HCT116 (cell line): ENCODE measurements around the gene TSPAN33. TPM values are rescaled to one million over a fixed set of nuclear protein-coding genes. Genes with fewer than 3 reads are reported as not detected.

Source experiments
- ATAC-seq: fragments of 200-7000 bp; cut with Tn5 transposase; 2 replicates; pipeline ENCODE4 v1.9.1; 2020; ENCODE audit warnings: mild to moderate bottlenecking, moderate library complexity
- BruUV-seq: library from RNA; stranded (reverse); fragments of 400-500 nt; replicated peaks from 2 replicates; lab custom pipeline; 2021; lab: Mats Ljungman, UMichigan
- CTCF ChIA-PET: fragments of 300-600 bp; sonication (Branson Sonifier 250); formaldehyde crosslinking; loops from one replicate; lab custom pipeline; 2021; ENCODE audit warnings: antibody characterized with exemption; lab: Charles Lee
- POLR2A ChIA-PET: fragments of 300-600, 350-600 bp; sonication (Branson Sonifier 250); formaldehyde crosslinking; loops from one replicate; lab custom pipeline; 2021; ENCODE audit warnings: antibody characterized with exemption; lab: Charles Lee
- RAD21 ChIA-PET, 2 experiments: fragments of 300-600 bp; sonication (Branson Sonifier 250); formaldehyde crosslinking; loops; one replicate each; lab custom pipeline; 2023; ENCODE audit warnings: low total read pairs in 2 of 2; ENCODE audit not compliant: uncharacterized antibody in 2 of 2, unreplicated experiment in 2 of 2, low non-redundant PET in 1 of 2; lab: Charles Lee
- DNase-seq: peaks from one replicate; pipeline ENCODE4 v3.0.0-alpha.2; 2010; ENCODE audit warnings: low read depth, low spot score
- H2AFZ ChIP-seq: fragments of 200-600 bp; shearing (Covaris generic), sonication (generic); 2 replicates; pipeline ENCODE4 v1.6.1; 2017; ENCODE audit warnings: low read depth, mixed run types, mixed read lengths, antibody characterized with exemption, low read length; ENCODE audit not compliant: poor library complexity, severe bottlenecking
- H3K27ac ChIP-seq: 2 replicates; pipeline ENCODE4 v1.5.1; 2012; ENCODE audit warnings: low read depth, low read length
- H3K27me3 ChIP-seq: fragments of 200-600 bp; sonication (generic); 2 replicates; pipeline ENCODE4 v1.6.1; 2016; ENCODE audit warnings: mixed run types, low read length, mixed read lengths; ENCODE audit not compliant: insufficient read depth
- H3K36me3 ChIP-seq, 2 experiments: fragments of 200-500 bp in 1 of 2; fragments of 200-600 bp in 1 of 2; sonication (Bioruptor generic) in 1 of 2; sonication (generic) in 1 of 2; 2 replicates each; pipeline versions ENCODE4 v1.5.1 to v1.6.1; 2014 to 2016; ENCODE audit warnings: low read length in 2 of 2, inconsistent platforms in 1 of 2, mixed read lengths in 1 of 2, mixed run types in 1 of 2; ENCODE audit not compliant: insufficient read depth in 2 of 2, control insufficient read depth in 1 of 2
- H3K4me1 ChIP-seq, 2 experiments: fragments of 200-600 bp in 1 of 2; sonication (generic) in 1 of 2; 2 replicates each; pipeline versions ENCODE4 v1.5.1 to v1.6.1; 2012 to 2017; ENCODE audit warnings: low read length in 2 of 2, inconsistent platforms in 1 of 2, mild to moderate bottlenecking in 1 of 2, mixed read lengths in 1 of 2, mixed run types in 1 of 2, moderate library complexity in 1 of 2; ENCODE audit not compliant: insufficient read depth in 2 of 2, control insufficient read depth in 1 of 2
- H3K4me2 ChIP-seq: fragments of 200-600 bp; sonication (generic); 2 replicates; pipeline ENCODE4 v1.6.1; 2017; ENCODE audit warnings: mixed run types, low read length, mixed read lengths
- H3K4me3 ChIP-seq, 2 experiments: fragments of 200-600 bp in 1 of 2; sonication (generic) in 1 of 2; replicated peaks in 1 of 2; 2 replicates each; pipeline ENCODE4 v1.5.1; 2011 to 2016; ENCODE audit warnings: low read length in 2 of 2, control low read depth in 1 of 2, low read depth in 1 of 2, mild to moderate bottlenecking in 1 of 2, mixed read lengths in 1 of 2, mixed run types in 1 of 2
- H3K79me2 ChIP-seq: fragments of 200-600 bp; sonication (generic); 2 replicates; pipeline ENCODE4 v1.6.1; 2017; ENCODE audit warnings: mild to moderate bottlenecking, mixed run types, low read length, moderate library complexity, mixed read lengths; ENCODE audit not compliant: insufficient read depth
- H3K9ac ChIP-seq: fragments of 200-600 bp; sonication (generic); 2 replicates; pipeline ENCODE4 v1.6.1; 2016; ENCODE audit warnings: low read length, mixed read lengths
- H3K9me2 ChIP-seq: fragments of 200-600 bp; sonication (generic), shearing (Covaris generic); 2 replicates; pipeline ENCODE4 v1.6.1; 2017; ENCODE audit warnings: mixed run types, mild to moderate bottlenecking, moderate library complexity; ENCODE audit not compliant: insufficient read depth
- H3K9me3 ChIP-seq, 2 experiments: fragments of 200-500 bp in 1 of 2; fragments of 200-600 bp in 1 of 2; sonication (Bioruptor generic) in 1 of 2; sonication (generic) in 1 of 2; 2 replicates each; pipeline ENCODE4 v1.6.1; 2014 to 2017; ENCODE audit warnings: low read length in 2 of 2, mixed read lengths in 2 of 2, inconsistent platforms in 1 of 2, low read depth in 1 of 2, mild to moderate bottlenecking in 1 of 2, mixed run types in 1 of 2, moderate library complexity in 1 of 2; ENCODE audit not compliant: control insufficient read depth in 1 of 2, insufficient read depth in 1 of 2
- H4K20me1 ChIP-seq: fragments of 200-600 bp; sonication (generic), shearing (Covaris generic); 2 replicates; pipeline ENCODE4 v1.6.1; 2017; ENCODE audit warnings: mixed run types, mild to moderate bottlenecking, moderate library complexity; ENCODE audit not compliant: insufficient read depth
- ATF3 ChIP-seq: IDR thresholded peaks from 2 replicates; pipeline ENCODE4 v1.6.1; 2012
- CBX3 ChIP-seq: IDR thresholded peaks from 2 replicates; pipeline ENCODE4 v1.6.1; 2012; ENCODE audit warnings: low read depth
- CTCF ChIP-seq, 3 experiments: fragments of 200-600 bp in 1 of 3; sonication (generic) in 1 of 3; IDR thresholded peaks in 2 of 3; conservative IDR thresholded peaks in 1 of 3; 2 replicates each; pipeline ENCODE4 v1.5.1; 2012 to 2017; ENCODE audit warnings: low read depth in 2 of 3, low read length in 2 of 3, antibody characterized with exemption in 1 of 3, borderline replicate concordance in 1 of 3, control low read depth in 1 of 3, mild to moderate bottlenecking in 1 of 3, mixed read lengths in 1 of 3, mixed run types in 1 of 3, moderate library complexity in 1 of 3; ENCODE audit not compliant: insufficient read depth in 1 of 3
- EGR1 ChIP-seq: IDR thresholded peaks from 2 replicates; pipeline ENCODE4 v1.6.1; 2012; ENCODE audit warnings: low read depth
- EZH2phosphoT487 ChIP-seq: fragments of 200-600 bp; IDR thresholded peaks from 2 replicates; pipeline ENCODE4 v1.6.1; 2018; ENCODE audit warnings: antibody characterized with exemption, borderline replicate concordance
- JUND ChIP-seq: IDR thresholded peaks from 2 replicates; pipeline ENCODE4 v1.6.1; 2012
- POLR2A ChIP-seq: IDR thresholded peaks from 2 replicates; pipeline ENCODE4 v1.7.0; 2011; ENCODE audit warnings: borderline replicate concordance; ENCODE audit not compliant: insufficient read depth, insufficient read length; ENCODE audit errors: extremely low read depth
- POLR2AphosphoS5 ChIP-seq: IDR thresholded peaks from 2 replicates; pipeline ENCODE4 v1.6.1; 2011; ENCODE audit warnings: mild to moderate bottlenecking, low read depth, low read length, moderate library complexity
- RAD21 ChIP-seq: IDR thresholded peaks from 2 replicates; pipeline ENCODE4 v1.6.1; 2012; ENCODE audit warnings: low read depth, mild to moderate bottlenecking
- SIN3A ChIP-seq: IDR thresholded peaks from 2 replicates; pipeline ENCODE4 v1.6.1; 2012; ENCODE audit warnings: low read depth
- SP1 ChIP-seq: IDR thresholded peaks from 2 replicates; pipeline ENCODE4 v1.6.1; 2012; ENCODE audit warnings: low read depth
- SRF ChIP-seq: IDR thresholded peaks from 2 replicates; pipeline ENCODE4 v1.6.1; 2012; ENCODE audit warnings: low read depth
- TCF7L2 ChIP-seq: IDR thresholded peaks from 2 replicates; pipeline ENCODE4 v1.7.0; 2011; ENCODE audit warnings: borderline replicate concordance, inconsistent platforms; ENCODE audit not compliant: insufficient read depth, insufficient read length; ENCODE audit errors: extremely low read depth
- ZBTB33 ChIP-seq: IDR thresholded peaks from 2 replicates; pipeline ENCODE4 v1.6.1; 2011; ENCODE audit warnings: mild to moderate bottlenecking, low read length, moderate library complexity; ENCODE audit not compliant: insufficient replicate concordance; ENCODE audit errors: extremely low read depth
- intact Hi-C: fragments of 100-400 bp; cut with micrococcal nuclease; formaldehyde crosslinking; loops from 2 replicates; pipeline ENCODE4 v1.10.0; 2022
- total RNA-seq: library from RNA; stranded (reverse); gene quantifications from one replicate; pipeline ENCODE4 v1.2.1, GENCODE V29; 2021; ENCODE audit not compliant: unreplicated experiment

TSPAN33 gene
- total RNA-seq, 1 experiment from 2014 or later: 22.2 TPM

GRCh38 chr7:129160161-129160905 is 15.8 kb downstream of the TSPAN33 start (continued):
- TF ChIP-seq ZBTB33: no peak
- no peak for TF ChIP-seq SIN3A
- no peak for TF ChIP-seq EGR1

- Histone ChIP-seq H3K9ac (no peak overlapping the region), H2AFZ (no peak overlapping the region), H3K79me2 (no peaks in the 10 kb centered on the region), H3K9me2 (0 out of 2 replicates have a peak, but pooled peaks cover under 1% of the 10 kb centered on the region), H3K4me1 (no peaks in the 10 kb centered on the region), H3K4me3 (no peak overlapping the region), H3K4me2 (no peak overlapping the region), H3K9me3 (no peaks in the 10 kb centered on the region), H3K36me3 (peaks cover 0 to 2% of the 10 kb centered on the region in 2 experiments; a peak in 1 of 4 replicates), H4K20me1 (no peaks in the 10 kb centered on the region), H3K27me3 (no peaks in the 10 kb centered on the region), H3K27ac (no peak overlapping the region)
- ATAC-seq (no peak), DNase-seq (no peak)
- no peak for TF ChIP-seq POLR2A
- TF ChIP-seq ZBTB33: no peak
- TF ChIP-seq ATF3: no peak
- TF ChIP-seq TCF7L2: no peak
- TF ChIP-seq CTCF (IDR thresholded peaks at IDR 0.05 in 2 of 3, conservative IDR thresholded peaks at IDR 0.05 in 1 of 3; ENCODE audit: borderline replicate concordance in 1 of 3, insufficient read depth in 1 of 3, low read depth in 2 of 3, low read length in 2 of 3): no peak
- TF ChIP-seq SRF: no peak
- no peak for TF ChIP-seq CBX3
- TF ChIP-seq RAD21: no peak
- TF ChIP-seq EGR1: no peak
- no peak for TF ChIP-seq POLR2AphosphoS5
- no peak for TF ChIP-seq EZH2phosphoT487
- TF ChIP-seq JUND: no peak
- no peak for TF ChIP-seq SP1
- ChIA-PET RAD21 (no interaction called here), CTCF (interaction anchor here (2.4 to 3.0 kb wide), 2 partner anchors 14 to 49 kb away, joined by 15 to 45 read pairs; no protein-coding TSS in a partner anchor), POLR2A (no interaction called here)
- intact Hi-C loops: no loop called here
- BruUV-seq: no TSS peak
Observed at GRCh38 chr7:129161524-129162225, 17.2 kb downstream of the TSPAN33 start.
